Peyer's patch (tissue), 4 donors: ENCODE data around the gene CDK17. TPM values are rescaled to one million over a fixed set of nuclear protein-coding genes. Genes with fewer than 3 reads are reported as not detected.

Experiments used
- DNase-seq, 3 donors: peaks; one replicate each; pipeline ENCODE4 v3.0.0-alpha.2; 2017 to 2019
- H3K27ac ChIP-seq, 4 donors: fragments of 200-600 bp; sonication (generic); one replicate each; pipeline ENCODE4 v1.5.1; 2016 to 2019
- H3K27me3 ChIP-seq, 2 donors: fragments of 200-600 bp; sonication (generic); one replicate each; pipeline ENCODE4 v1.5.1; 2019
- H3K36me3 ChIP-seq, 3 donors: fragments of 200-600 bp; sonication (generic); one replicate each; pipeline ENCODE4 v1.5.1; 2016 to 2019
- H3K4me1 ChIP-seq, 4 donors: fragments of 200-600 bp; sonication (generic); one replicate each; pipeline ENCODE4 v1.5.1; 2016 to 2019
- H3K4me3 ChIP-seq, 4 donors: fragments of 200-600 bp; sonication (generic); 1 replicate in 3 of 4; 2 replicates in 1 of 4; pipeline ENCODE4 v1.5.1; 2016 to 2019; ENCODE audit warnings: mild to moderate bottlenecking in 1 of 4
- H3K9me3 ChIP-seq, 4 donors: fragments of 200-600 bp; sonication (generic); one replicate each; pipeline ENCODE4 v1.5.1; 2016 to 2019; ENCODE audit warnings: mild to moderate bottlenecking in 1 of 4
- CTCF ChIP-seq, 6 experiments: fragments of 450-650 bp in 4 of 6; fragments of 200-600 bp in 2 of 6; sonication (generic) in 1 of 6; IDR thresholded peaks; one replicate each; pipeline ENCODE4 v1.5.1; 2017 to 2019; ENCODE audit warnings: antibody characterized with exemption in 6 of 6, mild to moderate bottlenecking in 3 of 6, moderate library complexity in 1 of 6
- POLR2A ChIP-seq, 2 donors: fragments of 450-650 bp; IDR thresholded peaks; one replicate each; pipeline ENCODE4 v1.5.1; 2017; ENCODE audit warnings: antibody characterized with exemption in 2 of 2, mild to moderate bottlenecking in 2 of 2, moderate library complexity in 2 of 2
- total RNA-seq, 4 donors: library from RNA; depleted of rRNA; stranded (reverse); fragments of >200 nt; gene quantifications; one replicate each; pipeline ENCODE4 v1.1.0, GENCODE V29; 2016

CDK17 gene
- total RNA-seq, 4 donors from 2014 or later, result 41.2 to 126 (median 45.7) TPM

- no peaks in the 10 kb centered on the region for H3K36me3 ChIP-seq
- no peaks in the 10 kb centered on the region for H3K27me3 ChIP-seq
- peaks cover 0 to 6% (median 0%) of the 10 kb centered on the region in 4 donors for H3K4me1 ChIP-seq
- no peak for TF ChIP-seq POLR2A (IDR thresholded peaks at IDR 0.05)
- no peak for TF ChIP-seq CTCF (IDR thresholded peaks at IDR 0.05)
- no peak overlapping the region for H3K4me3 ChIP-seq
- no peak overlapping the region for H3K27ac ChIP-seq
- DNase-seq, result no peak
- no peaks in the 10 kb centered on the region for H3K9me3 ChIP-seq
Measured at GRCh38 chr12:96442906-96443305, 42.7 kb upstream of the CDK17 start.

- no peak overlapping the region for H3K27ac ChIP-seq
Measured at GRCh38 chr12:96441816-96442215, 41.6 kb upstream of the CDK17 start.

GRCh38 chr12:96438330-96438729 is 38.1 kb upstream of the CDK17 start:
- H3K27me3 ChIP-seq, result no peaks in the 10 kb centered on the region
- H3K4me3 ChIP-seq, result no peak overlapping the region
- no peak for DNase-seq
- no peaks in the 10 kb centered on the region for H3K9me3 ChIP-seq
- H3K27ac ChIP-seq, result no peak overlapping the region
- H3K4me1 ChIP-seq, result no peaks in the 10 kb centered on the region
- no peaks in the 10 kb centered on the region for H3K36me3 ChIP-seq
- TF ChIP-seq POLR2A (IDR thresholded peaks at IDR 0.05) (no peak), CTCF (IDR thresholded peaks at IDR 0.05) (no peak)

More at GRCh38 chr12:96441816-96442215, 41.6 kb upstream of the CDK17 start:
- Histone ChIP-seq H3K27me3 (no peaks in the 10 kb centered on the region), H3K4me3 (no peak overlapping the region), H3K4me1 (peaks cover 0 to 6% (median 0%) of the 10 kb centered on the region in 4 donors), H3K36me3 (no peaks in the 10 kb centered on the region), H3K9me3 (no peaks in the 10 kb centered on the region)
- DNase-seq, result no peak
- no peak for TF ChIP-seq CTCF (IDR thresholded peaks at IDR 0.05)
- no peak for TF ChIP-seq POLR2A (IDR thresholded peaks at IDR 0.05)

- no peak for DNase-seq
- H3K36me3 ChIP-seq, result no peaks in the 10 kb centered on the region
- no peaks in the 10 kb centered on the region for H3K4me1 ChIP-seq
- no peaks in the 10 kb centered on the region for H3K9me3 ChIP-seq
- no peak overlapping the region for H3K4me3 ChIP-seq
- no peak overlapping the region for H3K27ac ChIP-seq
- no peak for TF ChIP-seq POLR2A (IDR thresholded peaks at IDR 0.05)
- TF ChIP-seq CTCF (IDR thresholded peaks at IDR 0.05), result no peak
- H3K27me3 ChIP-seq, result no peaks in the 10 kb centered on the region
Measured at GRCh38 chr12:96437171-96437445, 36.9 kb upstream of the CDK17 start.

GRCh38 chr12:96436366-96437170 is 36.3 kb upstream of the CDK17 start:
- H3K4me3 ChIP-seq, result no peak overlapping the region
- H3K9me3 ChIP-seq, result no peaks in the 10 kb centered on the region
- no peak overlapping the region for H3K27ac ChIP-seq
- no peaks in the 10 kb centered on the region for H3K27me3 ChIP-seq
- DNase-seq, result no peak
- TF ChIP-seq POLR2A (IDR thresholded peaks at IDR 0.05), result no peak
- no peak for TF ChIP-seq CTCF (IDR thresholded peaks at IDR 0.05)
- H3K4me1 ChIP-seq, result no peaks in the 10 kb centered on the region
- no peaks in the 10 kb centered on the region for H3K36me3 ChIP-seq
